GOT3 (cell line): ENCODE measurements around the gene PINK1.

Experiments
- DNase-seq: peaks from one replicate; lab custom pipeline; 2025; ENCODE audit warnings: mixed read lengths; lab: John Stamatoyannopoulos, UW

The PINK1 gene

DNA sequence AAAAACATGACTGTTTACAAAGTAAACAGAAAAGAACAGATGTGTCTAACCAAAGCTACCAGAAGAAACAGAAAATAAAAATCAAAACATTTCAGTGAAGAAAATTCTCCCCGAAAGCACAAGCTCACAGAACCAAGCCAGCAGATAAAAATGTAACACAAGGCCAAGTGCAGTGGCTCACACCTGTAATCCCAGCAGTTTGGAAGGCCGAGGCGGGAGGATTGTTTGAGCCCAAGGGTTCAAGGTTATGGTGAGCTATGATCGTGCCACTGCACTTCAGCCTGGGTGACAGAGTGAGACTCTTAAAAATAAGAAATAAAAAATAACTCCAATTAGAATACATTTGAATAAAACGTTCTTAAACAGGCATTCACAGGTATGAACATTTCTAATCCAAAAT, 47.0 kb downstream of the PINK1 start:
- DNase-seq: no peak

DNA sequence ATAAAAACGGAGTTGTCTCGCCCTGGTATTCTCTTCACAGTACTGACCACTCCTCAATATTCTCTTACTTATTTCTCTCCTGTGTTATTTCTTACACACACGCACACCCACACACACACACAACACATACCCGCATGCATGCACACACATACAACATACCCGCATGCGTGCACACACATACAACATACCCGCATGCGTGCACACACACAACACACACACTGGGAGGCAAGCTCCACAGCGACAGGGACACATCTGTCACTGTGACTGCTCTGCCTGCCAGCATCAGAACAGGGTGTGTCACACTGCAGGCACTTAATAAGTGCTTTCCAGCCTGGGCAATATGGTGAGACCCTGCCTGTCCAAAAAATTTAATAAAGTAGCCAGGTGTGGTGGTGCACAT, 48.7 kb downstream of the PINK1 start:
- no peak for DNase-seq

DNA sequence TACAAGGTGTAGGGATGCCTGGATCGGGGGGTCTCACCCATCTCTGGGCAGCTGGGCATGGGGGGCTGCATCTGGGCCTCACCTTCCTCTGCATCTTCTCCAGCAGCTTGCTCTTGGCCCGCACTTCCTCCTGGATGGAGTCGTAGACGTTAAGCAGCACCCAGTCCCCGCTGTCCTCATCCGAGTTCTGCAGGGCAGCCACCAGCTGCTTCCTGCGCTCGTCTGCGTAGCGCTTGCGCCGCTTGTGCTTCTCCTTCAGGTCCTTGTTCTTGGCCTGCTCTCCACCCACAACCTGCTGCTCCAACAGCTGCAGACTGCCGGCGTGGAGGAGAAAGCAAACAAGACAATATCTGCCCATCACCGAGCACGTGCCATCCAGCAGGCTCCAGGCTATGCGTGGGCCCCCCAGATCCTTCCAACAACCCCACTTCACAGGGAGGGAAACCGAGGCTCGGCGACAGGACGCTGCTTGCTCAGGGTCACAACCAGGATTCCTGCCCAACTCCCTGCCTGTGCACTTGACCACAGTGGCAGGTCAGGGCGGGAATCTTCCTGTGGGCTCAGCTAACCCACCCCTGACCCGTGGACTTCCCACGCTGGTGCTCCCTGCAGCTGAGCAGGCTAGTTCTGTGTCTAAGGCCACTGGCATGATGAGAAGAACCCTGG, 49.4 kb downstream of the PINK1 start:
- DNase-seq: no peak

DNA sequence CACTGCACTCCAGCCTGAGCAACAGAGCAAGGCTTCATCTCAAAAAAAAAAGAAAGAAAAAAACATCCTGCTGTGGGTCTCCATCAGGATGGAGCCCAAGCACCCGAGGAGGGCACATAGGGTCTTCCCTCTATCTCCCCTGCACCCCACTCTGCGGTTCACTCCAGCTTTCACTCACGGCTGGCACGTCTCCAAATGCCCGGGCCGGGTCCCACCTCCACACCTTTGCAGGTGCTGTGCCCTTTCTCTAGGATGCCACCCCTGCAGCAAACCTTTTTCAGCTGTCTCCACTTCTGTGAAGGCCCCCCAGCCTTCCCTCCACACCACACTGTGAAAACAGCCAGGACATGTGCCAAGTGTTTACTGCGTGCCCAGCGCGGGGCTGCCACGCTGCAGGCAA, 50.4 kb downstream of the PINK1 start:
- DNase-seq: no peak

DNA sequence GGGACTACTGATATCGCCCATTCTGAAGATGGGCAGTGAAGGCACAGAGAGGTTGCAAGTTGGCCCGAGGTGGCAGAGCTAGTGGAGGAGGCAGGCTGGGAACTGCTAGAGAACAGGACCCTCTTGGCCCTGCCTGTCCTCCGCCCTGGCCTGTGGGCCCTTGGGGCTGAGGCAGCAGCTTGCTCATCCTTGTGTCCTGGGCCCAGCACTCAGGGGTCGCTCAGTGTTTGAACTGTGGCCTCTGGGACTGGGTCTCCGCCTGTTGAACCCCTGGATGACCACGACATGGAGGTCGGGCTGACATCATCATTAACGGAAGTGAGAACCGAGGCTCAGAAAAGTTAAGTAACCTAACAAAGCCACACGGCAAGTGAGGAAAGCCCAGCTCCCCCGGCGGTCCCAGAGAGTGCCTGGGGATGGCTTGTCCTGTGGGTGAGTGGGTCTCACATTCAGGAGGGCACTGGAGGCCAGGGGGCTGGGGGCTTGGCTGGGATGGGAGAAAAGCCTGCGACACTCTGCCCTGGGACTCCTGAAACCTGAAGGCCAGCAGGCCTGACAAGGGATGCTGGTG, 50.9 kb downstream of the PINK1 start:
- no peak for DNase-seq

DNA sequence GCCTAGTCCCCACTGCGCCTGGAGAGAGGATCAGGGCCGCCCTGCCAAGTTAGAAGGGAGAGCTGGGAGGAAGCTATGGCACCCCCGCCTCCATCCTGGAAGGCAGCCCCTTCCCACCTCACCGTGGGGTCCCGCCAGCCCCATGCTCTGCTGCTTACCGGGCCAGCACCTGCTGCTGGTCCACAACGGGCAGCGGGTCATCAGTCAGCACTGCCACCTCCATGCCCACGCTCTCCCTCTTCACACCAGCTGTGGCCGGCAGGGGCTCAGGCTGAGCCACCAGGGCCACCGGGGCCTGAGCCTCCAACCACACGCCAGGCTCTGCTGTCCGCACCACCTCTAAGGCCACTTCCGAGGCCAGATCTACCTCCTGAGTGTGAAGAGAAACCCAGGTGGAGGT, 51.4 kb downstream of the PINK1 start:
- DNase-seq: no peak

DNA sequence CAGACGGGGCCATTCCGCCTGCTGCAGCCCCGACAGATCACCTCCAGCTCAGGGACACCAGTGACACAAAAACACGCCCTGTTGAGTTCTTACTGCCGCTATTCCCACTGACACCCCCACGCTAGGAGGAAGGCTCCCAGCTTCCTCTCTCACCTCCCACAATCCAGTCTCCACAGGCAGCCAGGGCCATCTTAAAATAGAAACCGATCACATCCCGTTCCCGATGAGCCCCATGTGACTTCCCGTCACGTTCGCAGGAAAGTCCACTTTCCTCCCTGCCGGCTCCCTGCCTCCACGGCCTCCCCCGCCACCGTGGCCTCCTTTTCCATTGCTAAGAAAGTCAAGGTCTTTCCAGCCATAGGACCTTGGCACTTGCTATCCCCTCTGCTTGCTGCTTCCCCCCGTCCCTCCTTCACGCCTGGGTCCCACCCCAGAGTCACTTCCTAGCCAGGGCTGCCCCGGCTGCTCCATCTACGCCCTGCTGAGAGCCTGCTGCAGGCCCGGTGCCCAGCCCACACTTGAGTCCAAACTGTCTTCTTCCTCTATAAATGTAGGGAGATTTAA, 51.9 kb downstream of the PINK1 start:
- DNase-seq: no peak

DNA sequence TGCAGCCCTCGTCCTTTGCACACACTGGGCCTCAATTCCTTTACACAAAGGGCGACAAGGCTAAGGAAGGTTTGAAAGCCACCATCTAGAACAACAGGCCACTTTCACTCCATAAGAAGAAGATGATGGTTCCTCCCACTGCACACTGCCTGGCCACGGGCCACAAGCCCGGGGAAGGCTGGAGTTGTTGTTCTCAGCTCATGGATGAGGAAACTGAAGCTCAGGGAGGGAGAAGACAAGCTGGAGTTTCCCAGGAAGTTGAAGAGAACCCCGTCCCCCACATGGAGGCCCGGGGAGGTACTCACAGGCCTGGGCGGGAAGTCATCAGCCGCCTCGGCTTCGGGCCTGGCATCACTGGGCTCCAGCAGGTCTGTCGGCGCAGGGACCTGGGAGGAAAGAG, 52.5 kb downstream of the PINK1 start:
- no peak for DNase-seq

DNA sequence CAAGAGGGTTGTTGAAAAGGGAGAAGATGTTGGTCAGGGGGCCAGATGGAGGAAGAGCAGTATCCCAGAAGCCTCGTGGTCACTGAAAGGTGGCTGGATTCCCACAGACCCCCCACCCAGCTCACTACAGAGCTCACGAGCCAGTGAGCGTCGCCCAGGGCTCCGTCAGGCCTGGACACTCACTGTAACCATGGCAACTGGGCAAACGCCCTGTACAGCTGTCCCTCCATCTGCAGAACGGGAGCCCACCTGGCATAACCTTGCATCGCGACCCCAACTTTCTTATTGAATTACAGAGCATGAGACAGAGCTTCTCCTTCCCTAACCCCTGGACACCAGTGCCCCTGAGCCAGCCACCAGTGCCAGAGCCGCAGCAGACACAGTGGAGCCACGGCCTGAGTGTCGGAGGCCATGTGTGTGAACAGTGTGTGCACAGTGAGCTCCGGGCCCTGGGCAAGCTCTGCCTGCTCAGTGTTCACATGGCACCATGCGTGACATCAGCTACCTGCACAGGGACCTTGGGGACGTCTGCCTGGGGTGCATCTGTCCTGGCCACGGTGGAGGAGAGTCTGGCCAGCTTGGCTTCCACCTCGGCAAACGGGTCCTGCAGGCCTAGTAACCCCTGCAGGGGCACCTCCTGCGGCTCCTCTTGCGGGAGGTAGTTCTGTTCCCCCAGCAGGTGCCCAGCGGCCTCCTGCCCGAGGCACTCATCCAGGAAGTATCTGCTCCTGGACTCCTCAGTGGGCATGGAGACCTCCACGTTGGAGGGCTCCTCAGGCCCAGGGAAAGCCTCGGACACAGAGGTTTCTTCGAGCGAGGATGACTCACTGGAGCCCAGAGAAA, 53.8 kb downstream of the PINK1 start:
- no peak for DNase-seq

DNA sequence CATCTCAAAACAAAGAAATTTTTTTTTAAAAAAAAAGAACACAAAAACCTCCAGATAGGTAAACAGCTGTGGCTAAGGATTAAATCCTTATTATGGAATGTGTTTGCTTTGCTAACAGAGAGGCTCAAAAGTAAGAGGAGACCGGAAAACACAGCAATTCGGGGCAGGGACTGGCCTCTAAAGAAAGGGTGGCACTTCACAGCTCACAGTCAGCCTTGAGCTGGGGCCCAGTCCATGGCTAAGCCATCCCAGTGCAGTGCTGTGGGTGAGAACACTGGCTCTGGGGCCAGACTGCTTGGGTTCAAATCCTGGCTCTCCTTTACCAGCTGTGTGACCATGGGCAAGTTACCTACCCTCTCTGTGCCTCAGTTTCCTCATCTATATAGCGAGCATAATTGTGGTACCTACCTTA, 56.4 kb downstream of the PINK1 start:
- DNase-seq: no peak

DNA sequence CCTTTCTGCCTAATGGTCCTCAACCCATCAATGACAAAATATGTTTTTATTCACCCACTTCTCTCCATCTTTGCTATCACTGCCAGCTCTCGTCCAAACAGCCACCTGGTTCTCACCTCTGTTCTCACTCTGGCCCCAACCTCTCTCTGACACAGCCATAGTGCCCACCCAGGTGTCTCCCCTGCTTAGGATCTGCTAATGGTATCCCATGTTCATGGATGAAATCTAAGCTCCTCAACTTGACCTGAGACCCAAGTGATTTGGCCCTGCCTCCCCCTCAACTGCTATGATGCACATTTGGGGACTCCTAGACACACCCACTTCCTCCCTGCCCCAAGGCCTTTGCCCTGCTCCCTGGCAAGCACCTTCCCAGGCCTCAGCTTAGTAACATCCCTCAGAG, 58.6 kb downstream of the PINK1 start:
- DNase-seq: no peak

DNA sequence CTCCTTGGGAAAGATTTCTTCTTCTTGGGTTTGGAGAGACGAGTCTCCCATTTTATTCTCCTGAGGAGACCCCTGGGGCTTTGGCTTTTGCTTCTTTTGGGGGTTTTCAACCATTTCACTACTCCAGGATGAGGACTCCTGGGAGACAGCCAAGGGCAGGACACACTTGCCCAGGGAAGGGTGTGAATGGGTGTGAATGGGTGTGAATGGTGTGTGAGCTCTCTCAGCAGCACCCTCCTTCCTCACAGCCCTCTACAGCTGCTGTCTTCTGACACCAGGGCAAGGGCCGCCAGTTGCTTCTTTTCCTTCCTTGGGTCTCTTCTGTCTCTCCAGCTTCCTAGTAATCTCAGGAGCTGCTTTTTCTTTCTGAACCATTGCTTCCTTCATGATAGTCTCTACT, 60.4 kb downstream of the PINK1 start:
- DNase-seq: no peak

DNA sequence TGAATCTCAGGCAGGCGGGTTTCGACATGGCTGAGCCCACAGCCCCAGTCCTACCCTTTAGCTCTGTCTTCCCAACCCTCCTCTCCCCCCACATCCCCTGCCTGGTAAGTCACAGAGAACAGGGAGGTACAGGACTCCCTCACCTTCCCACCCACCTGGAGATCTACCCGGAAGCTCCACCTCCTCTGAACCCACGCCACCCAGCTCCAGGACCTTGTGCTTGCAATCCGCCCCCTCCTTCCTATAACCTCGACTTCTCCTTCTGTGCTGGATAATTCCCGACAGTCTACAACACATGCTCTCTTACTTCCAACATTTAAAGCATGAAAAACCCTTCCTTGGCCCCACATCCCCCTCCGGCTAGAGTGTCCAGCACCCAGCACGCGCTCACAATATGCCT, 62.3 kb downstream of the PINK1 start:
- DNase-seq: no peak

DNA sequence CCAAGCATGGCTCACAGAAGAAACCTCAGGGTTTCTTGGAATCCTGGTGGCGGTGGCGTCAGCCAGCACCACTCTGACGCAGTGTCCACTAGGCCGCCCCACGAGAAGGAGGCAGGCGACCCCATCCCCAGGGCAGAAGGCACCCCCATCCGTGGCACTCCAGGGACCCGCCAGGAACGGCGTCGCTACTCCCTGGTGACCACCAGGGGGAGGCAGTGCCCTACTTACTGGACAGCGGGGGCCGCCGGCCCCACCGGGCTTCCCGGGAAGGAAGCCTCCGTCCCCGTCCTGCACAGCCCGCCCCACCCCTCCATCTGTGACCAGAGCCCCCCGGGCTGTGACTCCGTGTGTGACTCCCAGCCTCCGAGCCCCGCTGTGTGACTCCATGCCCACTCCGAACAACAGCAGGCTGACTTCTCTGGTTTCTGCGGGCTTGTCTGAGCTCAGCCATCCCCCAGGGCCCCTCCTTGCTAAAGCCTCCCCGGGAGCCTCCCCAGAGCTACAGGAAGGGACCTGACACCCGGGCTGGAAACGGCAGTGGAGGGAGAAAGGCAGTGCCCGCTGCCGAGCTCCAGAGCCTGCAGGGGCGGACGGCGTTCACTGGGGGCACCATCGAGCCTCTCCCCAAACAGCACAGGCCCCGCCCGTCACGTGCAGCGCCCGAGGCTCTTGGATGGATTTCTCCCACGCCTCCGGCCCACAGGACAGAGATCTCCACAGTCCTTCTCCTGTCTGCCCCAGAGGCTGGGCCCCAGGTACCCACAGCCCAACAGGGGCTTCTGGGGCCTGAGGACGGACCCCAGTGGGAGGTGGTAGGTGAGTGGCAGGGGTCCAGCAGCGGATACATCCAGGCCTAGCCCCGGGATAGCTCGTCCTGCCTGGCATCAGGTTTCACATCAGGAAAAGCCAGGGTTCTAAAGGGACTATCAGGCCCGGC, 63.4 kb downstream of the PINK1 start:
- DNase-seq: peak; percentile 56

DNA sequence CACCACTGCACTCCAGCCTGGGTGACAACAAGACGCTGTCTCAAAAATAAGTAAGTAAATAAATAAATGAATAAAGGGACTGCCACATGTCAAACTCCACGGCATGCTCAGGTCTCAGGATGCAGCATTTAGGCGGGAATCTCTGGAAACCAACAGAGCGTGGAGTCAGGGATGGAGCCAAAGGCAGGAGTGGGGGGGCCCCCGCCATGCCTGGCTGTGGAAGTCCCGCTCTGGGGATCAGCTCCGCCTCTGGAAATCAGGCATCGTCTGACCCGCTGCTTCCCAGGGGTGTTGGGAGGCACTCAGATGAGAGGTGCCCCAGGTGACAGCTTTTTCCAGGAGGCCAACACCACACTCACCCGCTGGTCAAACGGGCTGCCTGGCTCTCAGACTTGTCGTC, 64.3 kb downstream of the PINK1 start:
- no peak for DNase-seq

DNA sequence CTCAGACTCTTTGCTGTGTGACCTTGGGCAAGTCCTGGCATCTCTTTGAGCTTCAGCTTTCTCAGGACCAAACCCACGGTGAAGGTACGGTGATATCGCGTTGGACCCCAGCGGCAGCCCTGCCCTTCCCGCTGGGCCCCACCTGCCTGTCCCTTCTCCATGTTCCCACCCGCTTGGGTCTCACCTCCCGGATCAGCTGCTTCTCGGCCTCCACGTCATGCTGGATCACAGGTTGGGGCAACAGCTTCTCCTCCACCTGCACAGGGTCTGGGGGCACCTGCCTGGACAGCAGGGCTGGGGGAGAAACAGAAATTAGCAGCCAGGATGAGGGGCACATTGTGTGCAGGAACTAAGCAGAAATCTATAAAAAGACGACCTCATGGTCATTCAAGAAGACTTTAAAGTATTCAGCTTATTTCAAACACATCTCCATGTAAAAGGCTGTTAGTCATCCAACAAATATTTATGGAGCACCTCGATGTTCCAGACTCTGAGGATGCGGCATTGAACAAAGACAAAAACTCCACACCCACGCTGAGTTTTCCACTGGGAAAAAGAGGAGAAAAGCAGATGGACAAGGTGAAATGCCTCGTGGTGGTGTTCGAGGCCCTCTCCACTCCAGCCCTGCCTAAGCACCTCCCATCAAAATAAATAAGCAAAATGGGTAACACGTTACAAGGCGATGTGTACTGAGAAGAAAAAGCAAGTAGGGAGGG, 65.1 kb downstream of the PINK1 start:
- no peak for DNase-seq

DNA sequence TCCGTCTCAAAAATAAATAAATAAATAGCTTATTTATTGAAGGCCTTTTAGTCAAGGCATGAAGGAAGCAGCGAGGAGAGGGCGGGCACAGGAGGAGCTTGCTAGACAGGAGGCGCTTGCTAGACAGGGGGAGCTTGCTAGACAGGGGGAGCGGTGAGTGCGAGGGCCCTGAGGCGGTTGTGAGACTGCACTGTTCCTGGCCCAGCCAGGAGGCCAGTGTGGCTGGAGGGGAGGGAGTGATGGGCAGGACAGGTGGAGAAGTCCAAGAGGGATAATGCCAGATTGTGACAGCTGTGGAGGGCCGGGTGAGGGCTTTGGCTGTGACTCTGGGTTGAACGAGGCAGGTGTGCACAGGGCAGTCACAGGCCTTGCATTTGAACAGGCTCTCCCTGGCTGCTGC, 66.3 kb downstream of the PINK1 start:
- DNase-seq: no peak

DNA sequence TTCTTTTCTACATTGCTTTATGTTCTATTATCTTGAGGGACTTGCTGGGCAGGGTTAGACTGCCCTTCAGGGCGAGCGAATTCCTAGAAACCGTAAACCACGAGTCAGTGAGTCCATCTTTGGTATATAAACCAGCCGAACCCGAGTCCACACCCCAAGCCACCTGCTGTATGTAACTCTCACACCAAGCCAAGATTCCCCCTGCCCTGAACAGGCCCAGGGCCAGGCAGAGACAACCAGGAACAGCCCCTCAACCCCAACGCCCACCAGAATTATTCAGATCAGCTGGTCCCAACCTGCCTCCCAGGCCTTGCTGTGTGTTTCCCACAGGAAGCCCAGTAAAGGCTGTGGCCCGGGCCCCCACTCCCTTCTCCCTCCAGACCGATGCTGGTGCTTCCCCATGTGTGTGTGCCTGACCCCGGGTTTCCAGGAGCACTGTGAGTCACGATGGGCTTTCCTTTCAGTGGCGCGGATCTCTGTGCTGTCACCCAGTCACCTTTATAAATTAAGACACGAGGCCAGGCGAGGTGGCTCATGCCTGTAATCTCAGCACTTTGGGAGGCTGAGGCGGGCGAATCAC, 67.5 kb downstream of the PINK1 start:
- DNase-seq: no peak
